NCI-H1436 treated with DMSO at 0.1 percent for 48 hours (cell line): Measurements from ENCODE around the gene AMBP.
"Not testable (repeated sequence)": the region's sequence is repeated elsewhere in the genome, so short reads cannot be mapped to it uniquely, and the experiment has no call there.

ENCODE experiments used
- DNase-seq: peaks from one replicate; lab custom pipeline; 2025; lab: John Stamatoyannopoulos, UW

The AMBP gene

DNA sequence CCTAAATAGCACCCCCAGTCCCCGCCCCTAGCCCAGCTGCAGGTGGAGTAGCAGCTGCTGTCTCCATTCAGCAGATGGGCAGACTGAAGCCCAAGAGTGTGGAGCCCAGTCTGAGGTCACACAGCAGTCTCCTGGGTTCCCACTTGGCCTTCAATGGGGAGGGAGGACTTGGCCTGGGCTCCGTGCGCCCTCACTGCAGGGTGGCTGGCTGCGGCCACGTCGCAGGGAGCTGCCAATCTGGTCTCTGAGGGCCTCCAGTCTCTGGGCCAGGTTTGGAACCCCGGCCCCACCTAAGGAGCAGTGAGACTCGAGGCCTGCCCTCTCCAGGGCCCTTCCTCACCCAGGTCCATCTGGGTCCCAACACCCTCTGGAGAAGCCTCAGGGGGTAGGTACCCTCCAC lies 13.6 kb upstream of the AMBP start:
- DNase-seq: no peak

- DNase-seq: no peak
These were observed 12.7 kb upstream of the AMBP start for GRCh38 chr9:114090798-114091197.

DNA sequence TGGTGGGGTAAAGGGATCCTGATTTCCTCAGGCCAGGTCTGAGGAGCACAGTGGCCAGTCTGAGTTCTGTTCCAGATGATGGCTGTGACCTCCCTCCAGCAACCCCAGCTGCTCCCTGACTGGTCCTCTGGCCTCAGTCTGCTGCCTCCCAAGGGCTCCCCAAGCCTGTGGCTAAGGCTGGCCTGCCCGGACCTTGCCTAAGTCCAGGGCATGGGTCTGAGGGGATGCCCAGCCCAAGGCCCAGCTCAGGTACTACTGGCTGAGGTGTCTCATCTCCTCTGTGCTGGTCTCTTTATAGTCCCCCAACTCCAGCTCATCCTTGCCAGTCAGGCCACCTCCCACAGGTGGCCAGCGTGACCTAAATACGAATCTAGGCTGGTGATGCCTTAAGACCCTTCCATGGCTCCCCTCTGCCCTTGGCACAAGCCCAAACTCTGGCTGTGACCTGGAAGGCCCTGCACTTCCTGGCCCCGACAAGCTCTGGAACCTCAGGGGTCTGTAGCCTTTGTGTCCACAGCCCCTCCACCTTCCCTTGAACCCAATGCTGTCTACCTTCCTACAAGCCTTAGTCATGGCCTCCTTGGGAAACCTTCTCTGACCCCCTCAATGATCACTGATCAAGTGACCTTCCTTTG lies 11.2 kb upstream of the AMBP start:
- no peak for DNase-seq

DNA sequence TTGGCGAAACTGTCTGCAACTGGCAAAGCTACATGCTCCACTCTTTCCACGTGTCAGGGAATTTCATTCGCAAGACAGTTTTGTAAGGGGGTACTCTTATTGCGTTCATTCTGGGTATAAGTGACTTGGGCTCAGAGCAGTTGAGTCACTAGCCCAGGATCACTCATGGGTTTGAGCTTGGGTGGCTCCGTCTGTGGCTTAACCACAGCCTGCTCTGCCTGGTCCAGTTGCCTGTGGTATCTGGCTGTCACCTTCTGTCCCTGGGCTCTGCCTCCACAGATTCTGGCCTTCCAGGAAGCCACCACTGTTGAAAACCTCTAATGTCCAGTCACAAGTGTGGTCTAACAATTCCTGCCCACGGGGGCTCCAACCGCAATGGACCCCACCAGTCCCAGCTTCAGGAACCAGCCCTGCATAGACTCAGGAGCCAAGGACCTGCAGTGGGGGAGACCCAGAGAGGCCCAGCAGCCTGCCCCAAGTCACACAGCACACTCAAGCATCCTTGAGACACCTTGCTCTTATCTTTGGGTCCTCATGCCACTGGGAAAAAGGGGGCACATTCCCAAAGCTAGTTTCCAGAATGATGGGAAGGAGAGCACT lies 10.6 kb upstream of the AMBP start:
- DNase-seq: no peak

DNA sequence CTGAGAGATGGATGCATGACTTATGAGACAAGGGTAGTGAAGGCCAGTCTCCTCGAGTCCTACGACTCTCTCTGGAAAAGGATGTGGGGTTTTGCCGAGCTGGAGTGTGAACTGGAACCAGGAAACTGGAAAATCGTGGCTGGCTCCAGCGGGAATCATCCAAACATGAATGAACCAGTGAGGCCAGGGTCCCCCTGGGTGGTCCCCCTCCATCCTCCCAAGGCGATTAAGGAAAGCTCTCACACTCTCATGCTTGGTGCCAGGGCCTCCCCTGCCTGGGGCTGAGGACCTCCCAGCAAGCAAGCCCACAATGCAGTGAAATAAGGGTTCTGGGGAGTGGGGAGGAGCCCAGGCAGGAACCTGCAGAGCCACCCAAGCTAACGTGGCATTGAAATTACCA lies 9.6 kb upstream of the AMBP start:
- DNase-seq: no peak

- DNase-seq: no peak
These were observed 8.5 kb upstream of the AMBP start for GRCh38 chr9:114086607-114087006.

GRCh38 chr9:114086009-114086408 lies 7.9 kb upstream of the AMBP start:
- DNase-seq: no peak

GRCh38 chr9:114085387-114085789 lies 7.3 kb upstream of the AMBP start:
- no peak for DNase-seq

GRCh38 chr9:114084282-114085073 lies 6.4 kb upstream of the AMBP start:
- DNase-seq: no peak

GRCh38 chr9:114083666-114084065 lies 5.6 kb upstream of the AMBP start:
- DNase-seq: no peak

DNA sequence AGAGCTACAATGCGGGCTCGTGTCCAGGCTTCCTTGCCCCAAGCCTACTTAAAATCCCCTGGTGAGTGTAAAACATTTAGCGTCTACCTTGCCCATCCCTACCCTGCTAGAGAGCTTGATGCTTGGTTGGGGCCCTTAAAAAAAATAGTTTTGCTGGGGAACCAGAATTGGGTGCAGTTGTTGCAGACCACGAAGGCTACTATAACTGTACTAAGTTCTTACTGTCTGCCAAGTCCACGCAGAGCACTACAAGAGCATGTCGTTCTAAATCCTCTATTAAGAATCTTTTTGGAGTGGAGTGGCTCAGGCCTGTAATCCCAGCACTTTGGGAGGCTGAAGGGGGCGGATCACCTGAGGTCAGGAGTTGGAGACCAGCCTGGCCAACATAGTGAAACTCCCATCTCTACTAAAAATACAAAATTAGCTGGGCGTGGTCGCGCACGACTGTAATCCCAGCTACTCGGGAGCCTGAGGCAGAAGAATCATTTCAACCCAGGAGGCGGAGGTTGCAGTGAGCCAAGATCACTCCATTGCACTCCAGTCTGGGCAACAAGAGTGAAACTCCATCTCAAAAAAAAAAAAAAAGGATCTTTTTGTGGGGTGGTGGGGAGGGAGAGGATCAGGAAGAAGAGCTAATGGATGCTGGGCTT lies 4.8 kb upstream of the AMBP start:
- not testable (repeated sequence) for DNase-seq

DNA sequence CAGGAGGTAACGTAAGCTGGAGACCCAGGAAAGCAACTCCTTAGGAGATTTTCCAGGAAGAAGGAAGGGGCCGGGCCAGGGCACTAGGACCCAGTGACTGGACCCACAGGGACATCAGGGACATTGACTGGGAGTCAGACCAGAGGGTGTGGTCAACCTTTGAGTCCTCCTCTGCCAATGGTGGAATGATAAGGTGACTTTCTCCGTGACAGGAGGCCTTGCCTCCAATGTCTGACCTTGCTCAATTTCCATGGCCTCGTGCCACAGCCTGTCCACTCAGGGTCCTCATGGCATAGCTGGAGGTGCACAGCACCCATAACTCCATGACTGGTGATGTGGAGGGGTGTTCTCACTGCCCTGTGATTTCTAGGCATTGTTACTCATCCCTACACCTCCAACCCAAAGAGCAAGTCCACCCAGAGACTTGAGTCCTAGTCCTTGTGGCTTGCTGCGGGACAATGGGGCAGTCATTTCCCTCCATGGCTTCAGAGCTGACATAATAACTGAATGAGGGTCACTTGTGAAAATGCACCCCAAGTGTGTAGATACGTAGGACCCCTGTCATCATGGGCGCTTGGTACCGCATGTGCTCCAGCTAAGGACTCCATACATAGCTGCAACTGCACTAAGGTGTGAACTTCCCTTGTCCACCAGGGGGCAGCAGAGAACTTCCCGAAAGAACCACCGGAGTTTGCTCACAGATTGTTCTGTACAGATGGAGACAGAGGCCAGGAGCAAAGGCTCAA lies 4.1 kb upstream of the AMBP start:
- no peak for DNase-seq

DNA sequence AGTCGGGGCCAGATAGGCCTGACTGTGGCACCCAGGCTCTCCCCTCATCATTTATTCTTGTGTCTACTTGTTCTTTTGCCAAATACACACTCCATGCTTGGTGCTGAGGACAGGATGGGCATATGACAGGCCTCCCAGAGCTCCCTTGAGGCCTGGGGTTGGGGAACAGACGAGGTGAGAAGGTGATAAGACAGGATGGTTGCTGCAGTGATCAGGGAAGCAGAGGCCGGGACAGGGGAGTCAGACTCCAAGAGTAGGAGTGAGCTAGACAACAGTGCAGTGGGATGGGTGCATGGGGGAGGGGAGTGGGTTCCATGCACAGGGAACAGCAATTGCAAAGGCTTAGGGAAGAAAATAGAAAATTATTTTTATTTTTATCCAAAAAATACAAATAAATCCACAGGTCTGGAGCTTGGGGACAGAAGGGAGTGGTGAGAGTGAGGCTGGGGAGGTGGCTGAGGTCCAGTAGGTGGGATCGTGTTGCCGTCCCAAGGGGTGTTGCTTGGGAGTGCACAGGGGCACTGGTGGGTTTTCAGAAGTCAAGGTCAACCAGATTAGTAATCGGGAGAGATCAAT lies 3.4 kb upstream of the AMBP start:
- no peak for DNase-seq

GRCh38 chr9:114080773-114081440 lies 2.8 kb upstream of the AMBP start:
- no peak for DNase-seq

GRCh38 chr9:114080195-114080772 lies 2.2 kb upstream of the AMBP start:
- no peak for DNase-seq

DNA sequence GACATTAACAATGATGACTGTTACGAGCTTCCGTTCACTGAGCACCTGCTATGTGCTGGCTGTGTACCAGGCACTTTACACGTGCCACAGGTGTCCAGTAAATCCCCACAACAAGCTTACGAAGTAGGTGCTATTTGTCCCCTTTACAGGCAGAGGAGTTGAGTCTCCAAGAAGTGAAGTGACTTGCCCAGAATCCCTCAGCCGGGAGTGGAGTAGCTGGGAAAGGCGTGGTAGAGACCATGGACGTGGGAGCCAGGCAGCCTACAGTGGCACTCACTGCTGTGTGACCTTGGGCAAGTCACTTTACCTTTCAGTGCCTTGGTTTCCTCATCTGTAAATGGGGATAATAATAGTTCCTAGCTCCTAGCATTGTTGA lies 669 bp upstream of the AMBP start:
- no peak for DNase-seq

DNA sequence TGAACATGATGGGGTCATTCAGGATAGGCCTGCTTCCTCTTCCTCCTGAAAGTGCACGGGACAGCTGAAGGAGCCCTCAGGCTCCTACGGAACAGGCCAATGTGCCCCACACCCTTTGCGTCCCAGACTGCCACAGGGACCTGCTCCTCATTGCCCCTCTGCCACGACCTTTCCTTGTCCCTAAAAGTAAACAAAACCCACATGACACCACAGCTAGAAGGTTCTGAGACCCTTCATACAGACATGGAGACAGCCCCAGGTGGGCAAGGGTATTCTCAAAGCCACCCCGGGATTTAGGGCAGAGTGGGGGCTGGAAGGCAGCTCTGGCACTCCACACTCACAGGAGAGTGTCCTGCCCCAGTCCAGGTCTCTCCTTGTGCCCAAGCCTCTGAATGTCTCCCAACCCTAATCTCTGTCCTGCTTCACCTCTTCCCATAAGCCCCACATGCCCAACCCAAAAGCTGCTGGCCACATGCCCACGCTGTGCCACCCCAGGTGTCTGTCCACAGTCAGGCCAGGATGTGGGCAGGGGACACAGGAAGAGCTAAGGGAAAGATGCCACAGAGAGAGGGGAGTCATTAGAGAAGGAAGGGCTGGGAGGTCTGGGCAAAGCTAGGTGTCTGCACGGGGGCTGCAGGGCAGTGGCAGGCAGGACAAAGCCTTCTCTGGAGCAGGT lies 800 bp downstream of the AMBP start:
- DNase-seq: no peak

GRCh38 chr9:114076237-114077161 lies 1.6 kb downstream of the AMBP start:
- no peak for DNase-seq

- no peak for DNase-seq
These were observed 2.5 kb downstream of the AMBP start for GRCh38 chr9:114075602-114076001.
